AML-193 (cell line): ENCODE data around the gene MAD1L1.

Experiments used
- DNase-seq, 2 experiments: peaks; one replicate each; lab custom pipeline; 2025; lab: John Stamatoyannopoulos, UW

MAD1L1 gene

GRCh38 chr7:2104107-2104710 lies 128.5 kb downstream of the MAD1L1 start:
- no peak for DNase-seq

GRCh38 chr7:2103071-2103898 lies 129.5 kb downstream of the MAD1L1 start:
- no peak for DNase-seq

GRCh38 chr7:2102375-2102723 lies 130.4 kb downstream of the MAD1L1 start:
- no peak for DNase-seq

DNA sequence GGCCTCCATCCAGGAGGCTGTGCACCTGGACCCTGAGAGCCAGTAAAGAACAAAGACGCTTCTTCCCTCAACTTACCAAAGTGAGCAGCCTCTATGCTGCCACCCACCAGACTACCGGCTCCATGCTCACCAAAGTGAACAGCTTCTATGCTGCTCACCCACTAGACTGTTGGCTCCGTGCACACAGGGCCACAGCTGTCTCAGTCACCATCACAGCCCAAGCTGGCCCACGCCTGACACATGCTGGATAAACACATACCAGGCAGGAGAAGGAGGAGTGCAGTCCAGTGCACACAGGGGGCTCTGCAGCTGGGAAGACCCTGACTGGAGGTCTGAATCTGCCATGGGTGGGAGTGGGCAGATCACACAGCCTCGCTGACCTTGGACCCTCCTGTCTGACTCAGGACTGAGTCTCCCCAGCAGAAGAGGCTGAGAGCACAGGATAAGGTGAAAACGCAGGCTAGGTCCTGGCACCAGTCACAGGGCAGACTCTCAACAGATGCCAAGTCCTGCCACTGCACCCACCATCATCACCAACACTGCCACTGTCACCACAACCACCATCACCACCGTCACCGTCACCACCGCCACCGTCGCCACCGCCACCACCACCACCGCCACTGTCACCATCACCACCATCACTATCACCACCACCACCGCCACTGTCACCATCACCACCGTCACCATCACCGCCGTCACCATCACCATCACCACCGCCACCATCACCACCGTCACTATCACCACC lies 130.9 kb downstream of the MAD1L1 start:
- no peak for DNase-seq

- no peak for DNase-seq
These were observed 132.2 kb downstream of the MAD1L1 start for GRCh38 chr7:2100278-2101208.

DNA sequence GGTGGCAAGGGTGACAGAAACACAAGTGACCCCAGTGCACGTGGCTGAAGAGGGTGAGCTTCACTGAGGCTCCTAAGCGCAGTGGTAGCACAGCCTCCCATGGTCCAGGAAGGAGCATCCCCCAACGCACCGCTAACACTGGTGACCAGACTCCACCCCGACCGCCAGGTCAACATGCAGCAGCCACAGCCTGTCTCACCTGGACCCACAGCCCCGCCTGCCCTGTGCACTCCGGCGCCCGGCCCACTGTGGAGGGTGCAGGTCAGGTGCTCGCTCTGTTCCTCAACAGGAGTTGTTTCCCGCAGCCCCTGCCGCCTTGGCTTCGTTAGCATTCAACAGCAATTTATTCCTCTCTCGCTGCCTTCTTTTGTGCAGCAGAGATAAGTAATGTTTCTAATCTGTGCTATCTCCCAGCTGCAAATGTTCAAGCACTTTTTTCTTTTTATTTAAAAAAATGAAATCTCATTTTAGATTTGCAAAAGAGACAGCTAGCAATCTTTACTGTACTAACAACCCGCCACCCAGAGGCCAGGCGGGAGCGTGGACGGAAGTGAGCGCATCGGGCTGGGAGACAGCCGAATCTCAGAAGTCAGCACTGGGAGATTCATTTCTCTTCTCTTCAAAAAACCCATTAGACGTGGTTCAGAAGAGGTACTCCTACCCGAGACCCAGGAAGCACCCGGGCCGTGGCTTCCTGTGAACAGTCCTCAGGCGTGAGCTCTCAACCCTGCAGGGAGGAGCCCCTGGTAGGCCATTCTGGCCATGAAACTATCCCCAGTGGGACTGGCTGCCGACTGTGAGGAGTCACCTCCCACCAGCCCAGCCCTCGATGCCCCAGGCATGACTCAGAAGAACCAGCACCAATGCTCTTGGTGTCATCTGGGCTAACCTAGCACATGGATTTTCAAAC lies 133.4 kb downstream of the MAD1L1 start:
- DNase-seq: no peak

- DNase-seq: no peak
These were observed 134.2 kb downstream of the MAD1L1 start for GRCh38 chr7:2098496-2098895.

DNA sequence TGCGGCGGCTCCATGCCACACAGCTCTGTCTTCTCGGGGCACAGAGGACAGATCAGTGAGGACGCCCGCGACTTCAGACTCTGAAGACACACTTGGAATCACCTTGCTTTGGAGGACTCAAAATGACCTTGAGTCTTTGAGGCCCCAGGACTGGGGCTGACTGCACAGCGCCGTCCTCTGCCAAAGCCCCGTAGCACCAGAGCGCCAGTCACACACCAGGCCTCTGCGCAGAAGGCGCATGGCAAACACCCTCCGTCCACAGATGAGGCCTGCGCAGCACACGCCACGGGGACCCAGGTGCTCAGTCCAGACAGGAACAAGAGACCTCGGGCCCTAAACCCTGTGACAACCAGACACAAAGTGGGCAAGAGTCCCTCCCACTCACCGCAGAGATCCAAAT lies 134.7 kb downstream of the MAD1L1 start:
- no peak for DNase-seq

DNA sequence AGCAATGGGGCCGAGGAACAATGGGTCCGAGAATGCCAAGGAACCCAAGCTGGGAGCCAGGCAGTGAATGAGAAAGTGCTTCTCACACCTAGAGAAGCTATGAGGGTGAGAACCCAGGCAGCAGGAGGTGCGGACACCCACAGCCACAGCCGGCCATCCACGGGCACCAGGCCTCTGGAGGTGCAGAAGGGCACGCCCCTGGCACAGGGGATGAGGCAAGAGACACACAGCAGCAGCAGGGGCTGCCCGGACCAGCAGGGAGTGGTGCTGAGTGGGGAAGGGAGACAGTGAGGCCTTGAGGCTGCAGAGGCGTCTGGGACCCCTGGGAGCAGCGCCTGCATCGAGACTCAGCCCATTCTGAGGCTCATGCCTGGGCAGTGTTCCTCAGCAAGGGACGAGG lies 135.3 kb downstream of the MAD1L1 start:
- no peak for DNase-seq

- no peak for DNase-seq
These were observed 135.9 kb downstream of the MAD1L1 start for GRCh38 chr7:2096692-2097387.

- DNase-seq: no peak
These were observed 137.3 kb downstream of the MAD1L1 start for GRCh38 chr7:2095436-2095835.

GRCh38 chr7:2094454-2095045 lies 138.2 kb downstream of the MAD1L1 start:
- DNase-seq: no peak

DNA sequence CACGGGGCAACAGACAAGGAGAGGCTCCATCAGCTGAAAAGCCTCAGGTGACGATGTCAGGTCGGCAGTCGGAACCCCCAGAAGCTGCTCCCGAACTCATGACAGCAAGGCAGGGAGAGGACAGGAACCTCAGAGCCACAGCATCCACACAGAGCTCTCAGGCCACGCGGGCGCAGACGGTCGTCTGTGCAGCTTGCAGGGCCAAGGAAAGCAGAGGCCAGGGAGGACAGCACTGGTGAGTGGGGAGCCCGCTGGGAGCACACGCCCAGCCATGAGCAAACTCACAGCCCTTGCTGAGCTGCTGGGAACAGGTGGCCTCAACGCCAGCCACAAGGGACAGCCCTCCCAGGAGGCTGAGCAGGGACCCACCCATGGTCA lies 138.9 kb downstream of the MAD1L1 start:
- no peak for DNase-seq

DNA sequence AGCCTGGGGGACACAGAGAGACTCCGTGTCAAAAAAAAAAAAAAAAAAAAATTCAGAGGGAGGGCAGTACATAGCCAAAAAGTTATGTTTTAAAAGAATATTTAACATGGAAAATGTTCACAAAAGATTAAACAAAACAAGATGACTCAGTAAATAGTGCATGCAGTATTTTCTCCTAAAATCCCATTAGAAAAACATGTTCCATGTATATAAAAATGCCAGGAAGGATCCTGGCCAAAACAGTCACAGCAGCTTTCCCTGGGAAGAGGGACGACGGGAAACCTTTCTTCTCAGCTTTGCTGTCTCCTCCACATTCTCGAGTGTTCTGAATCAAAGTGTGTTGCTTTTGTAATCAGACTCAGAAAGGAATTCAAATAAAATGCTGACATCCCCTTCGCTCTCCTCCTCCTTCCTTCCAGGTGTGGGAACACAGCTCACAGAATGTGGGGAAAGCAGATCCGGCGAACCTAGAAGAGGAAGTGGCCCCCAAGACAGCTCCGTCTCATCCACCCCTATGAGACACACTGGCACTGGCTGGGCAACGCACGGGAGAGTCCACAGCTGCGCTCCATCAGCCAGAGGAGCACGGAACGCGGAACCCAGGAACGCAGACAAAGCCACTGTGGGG lies 139.4 kb downstream of the MAD1L1 start:
- DNase-seq: no peak

GRCh38 chr7:2092279-2092678 lies 140.5 kb downstream of the MAD1L1 start:
- DNase-seq: no peak

DNA sequence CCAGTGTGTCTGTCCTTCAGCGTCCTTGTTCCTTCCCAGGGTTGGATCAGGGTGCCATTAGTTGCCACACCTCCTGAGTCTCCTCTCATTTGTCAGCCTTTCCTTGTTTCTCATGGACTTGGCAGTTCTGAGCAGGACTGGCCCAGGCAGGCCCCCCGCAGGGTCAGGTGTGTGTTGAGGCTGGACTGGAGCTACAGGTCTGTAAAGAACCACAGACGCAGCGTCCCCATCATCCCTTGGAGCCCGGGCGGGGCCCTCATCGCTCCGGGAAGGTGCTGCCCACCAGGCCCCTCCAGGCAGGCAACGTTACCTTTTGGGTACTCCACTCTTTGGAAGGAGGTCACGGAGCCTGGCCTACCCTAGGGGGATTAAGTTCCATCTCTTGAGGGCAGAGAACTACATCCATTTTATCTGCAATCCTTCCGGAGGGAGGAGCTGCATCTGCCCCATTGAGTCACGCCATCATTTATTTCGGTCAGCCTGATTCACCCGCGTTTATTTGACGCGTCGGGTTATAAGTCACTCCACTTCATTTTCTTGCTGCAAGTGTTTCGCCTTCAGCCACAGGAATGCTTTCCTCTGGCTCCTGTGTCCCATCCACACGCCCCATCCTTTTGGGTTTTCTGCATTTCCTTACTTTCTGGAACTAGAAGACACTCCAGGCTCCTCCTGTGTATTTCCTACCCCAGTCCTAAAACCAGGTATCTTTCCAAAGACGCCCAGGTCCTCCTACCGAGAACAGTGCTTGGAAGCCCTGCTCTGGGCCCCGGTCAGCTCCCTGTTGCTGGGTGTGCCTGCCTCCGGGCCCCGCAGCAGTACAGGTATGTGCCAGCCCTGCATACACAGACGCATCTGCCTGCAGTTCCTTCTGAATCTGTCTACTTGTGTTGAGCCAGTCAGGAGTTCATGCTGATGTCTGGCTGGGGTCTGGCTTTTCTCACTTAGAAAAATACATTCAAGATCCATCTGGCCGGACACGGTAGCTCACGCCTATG lies 141.9 kb downstream of the MAD1L1 start:
- no peak for DNase-seq

- no peak for DNase-seq
These were observed 143.9 kb downstream of the MAD1L1 start for GRCh38 chr7:2088801-2089200.

GRCh38 chr7:2087744-2088143 lies 145.0 kb downstream of the MAD1L1 start:
- no peak for DNase-seq
